Left cardiac atrium (tissue), 4 donors: ENCODE results near the gene MGLL. TPM values are rescaled to one million over a fixed set of nuclear protein-coding genes. Genes with fewer than 3 reads are reported as not detected.
A peak's percentile ranks its signal among the peaks of the same experiment; 100 is the strongest.

Source experiments
- ATAC-seq, 2 donors: fragments of 200-7000 bp; cut with Tn5 transposase; one replicate each; pipeline ENCODE4 v1.9.1; 2020; ENCODE audit warnings: mild to moderate bottlenecking in 2 of 2, moderate library complexity in 2 of 2
- DNase-seq: peaks from one replicate; pipeline ENCODE4 v3.0.0-alpha.2; 2020
- intact Hi-C, 2 donors: fragments of 100-400 bp; cut with DNase I; formaldehyde crosslinking; loops; one replicate each; pipeline versions ENCODE4 v1.14.1 to v1.15.1; 2022 to 2023
- total RNA-seq, 2 donors: library from RNA; stranded (reverse); fragmentation: NEBNext Ultra II Directional; extraction: Animal tissue kit (Norgen Biotek cat#: 25700); gene quantifications; one replicate each; pipeline ENCODE4 v1.2.1, GENCODE V29; 2021
- donor health status: DM: no; HTN: yes; CAD: no.
- donor health status: DM: no; HTN: yes; CAD: no; lungs with severe emphysema.
- donor health status: DM: yes; HTN: yes; CAD: no.
- donor health status: Dilated cardiomyopathy.

MGLL gene
- total RNA-seq, 2 donors from 2014 or later = 95.4 to 122 TPM

- intact Hi-C loops = no loop called here
- no peak for ATAC-seq
- DNase-seq = no peak
These were observed 39.1 kb downstream of the MGLL start for GRCh38 chr3:127783166-127783565.

GRCh38 chr3:127781411-127782001 lies 40.8 kb downstream of the MGLL start:
- DNase-seq (peak; percentile 67), ATAC-seq (peak; percentile 50 to 67)
- intact Hi-C loops = no loop called here

GRCh38 chr3:127780536-127781400 lies 41.5 kb downstream of the MGLL start:
- intact Hi-C loops = no loop called here
- DNase-seq = no peak
- no peak for ATAC-seq

- intact Hi-C loops = no loop called here
- ATAC-seq = no peak
- DNase-seq = no peak
These were observed 42.6 kb downstream of the MGLL start for GRCh38 chr3:127779747-127780146.

- ATAC-seq (no peak), DNase-seq (no peak)
- intact Hi-C loops = no loop called here
These were observed 44.2 kb downstream of the MGLL start for GRCh38 chr3:127777921-127778656.

GRCh38 chr3:127777332-127777731 lies 45.0 kb downstream of the MGLL start:
- intact Hi-C loops = no loop called here
- ATAC-seq (no peak), DNase-seq (no peak)

GRCh38 chr3:127776347-127776746 lies 46.0 kb downstream of the MGLL start:
- no peak for DNase-seq
- ATAC-seq = no peak
- intact Hi-C loops = no loop called here

GRCh38 chr3:127775398-127776109 lies 46.8 kb downstream of the MGLL start:
- intact Hi-C loops = no loop called here
- ATAC-seq = peak; percentile 43 to 69

GRCh38 chr3:127774647-127775046 lies 47.7 kb downstream of the MGLL start:
- DNase-seq = no peak
- intact Hi-C loops = no loop called here
- no peak for ATAC-seq

More at GRCh38 chr3:127775398-127776109, 46.8 kb downstream of the MGLL start:
- DNase-seq = peak; percentile 54

GRCh38 chr3:127773752-127774395 lies 48.4 kb downstream of the MGLL start:
- intact Hi-C loops = no loop called here
- no peak for ATAC-seq
- no peak for DNase-seq

GRCh38 chr3:127772827-127773751 lies 49.2 kb downstream of the MGLL start:
- no peak for ATAC-seq

GRCh38 chr3:127772273-127772672 lies 50.0 kb downstream of the MGLL start:
- ATAC-seq (no peak), DNase-seq (no peak)
- intact Hi-C loops = no loop called here

More at GRCh38 chr3:127772827-127773751, 49.2 kb downstream of the MGLL start:
- DNase-seq = no peak
- intact Hi-C loops = no loop called here

- intact Hi-C loops = no loop called here
- DNase-seq (no peak), ATAC-seq (no peak)
These were observed 50.6 kb downstream of the MGLL start for GRCh38 chr3:127771746-127772145.

GRCh38 chr3:127770671-127771355 lies 51.5 kb downstream of the MGLL start:
- no peak for DNase-seq
- ATAC-seq = no peak
- intact Hi-C loops = no loop called here

GRCh38 chr3:127769284-127770081 lies 52.8 kb downstream of the MGLL start:
- intact Hi-C loops = loop anchor here in 1 of 2 donors (10.0 kb wide), 1 partner anchor 45 kb away; no protein-coding TSS in a partner anchor
- no peak for DNase-seq

GRCh38 chr3:127768346-127769008 lies 53.8 kb downstream of the MGLL start:
- peak; percentile 17 to 90 for ATAC-seq
- intact Hi-C loops = loop anchor here in 1 of 2 donors (10.0 kb wide), 1 partner anchor 46 kb away; no protein-coding TSS in a partner anchor
- no peak for DNase-seq

More at GRCh38 chr3:127769284-127770081, 52.8 kb downstream of the MGLL start:
- ATAC-seq = no peak
